IMR-90 (cell line): ENCODE measurements around the gene MYH6. TPM values are rescaled to one million over a fixed set of nuclear protein-coding genes. Genes with fewer than 3 reads are reported as not detected.

Experiments
- ATAC-seq: fragments of 200-7000 bp; cut with Tn5 transposase; 2 replicates; pipeline ENCODE4 v1.9.1; 2020; ENCODE audit warnings: low read depth, mild to moderate bottlenecking, moderate library complexity
- BruUV-seq: library from RNA; stranded (reverse); fragments of 400-500 nt; replicated peaks from 2 replicates; lab custom pipeline; 2021; lab: Mats Ljungman, UMichigan
- CTCF ChIA-PET: fragments of 300-600 bp; formaldehyde crosslinking; extraction: SDS; loops from one replicate; lab custom pipeline; 2021; ENCODE audit warnings: antibody characterized with exemption; lab: Yijun Ruan, JAX
- POLR2A ChIA-PET: fragments of 300-600 bp; sonication (Branson Sonifier 250); formaldehyde crosslinking; loops from one replicate; lab custom pipeline; 2022; ENCODE audit warnings: antibody characterized with exemption; ENCODE audit not compliant: unreplicated experiment; lab: Charles Lee
- DNase-seq: peaks from one replicate; pipeline ENCODE4 v3.0.0; 2013
- H2AFZ ChIP-seq: replicated peaks from 2 replicates; pipeline ENCODE3; 2013; ENCODE audit warnings: low read length, mild to moderate bottlenecking; ENCODE audit not compliant: poor library complexity
- H2AK5ac ChIP-seq: 2 replicates; pipeline ENCODE4 v1.6.1; 2013; ENCODE audit warnings: low read depth, low read length, inconsistent platforms
- H2AK9ac ChIP-seq: replicated peaks from 2 replicates; pipeline ENCODE3; 2013; ENCODE audit warnings: mild to moderate bottlenecking, low read depth, low read length, moderate library complexity; ENCODE audit not compliant: poor library complexity
- H2BK120ac ChIP-seq: 2 replicates; pipeline ENCODE4 v1.6.1; 2013; ENCODE audit warnings: low read depth, low read length, inconsistent platforms
- H2BK15ac ChIP-seq: 3 replicates; pipeline ENCODE4 v1.6.1; 2013; ENCODE audit warnings: low read depth, low read length, inconsistent platforms
- H2BK20ac ChIP-seq: 2 replicates; pipeline ENCODE4 v1.6.1; 2013; ENCODE audit warnings: low read depth, mild to moderate bottlenecking, inconsistent platforms, low read length, moderate library complexity
- H2BK5ac ChIP-seq: 2 replicates; pipeline ENCODE4 v1.6.1; 2013; ENCODE audit warnings: mild to moderate bottlenecking, low read depth, low read length, inconsistent platforms; ENCODE audit not compliant: poor library complexity, severe bottlenecking
- H3K14ac ChIP-seq: replicated peaks from 2 replicates; pipeline ENCODE4 v1.6.1; 2013; ENCODE audit warnings: low read depth, low read length, inconsistent platforms
- H3K18ac ChIP-seq: 2 replicates; pipeline ENCODE4 v1.6.1; 2013; ENCODE audit warnings: low read depth, low read length, control low read depth
- H3K23ac ChIP-seq: 2 replicates; pipeline ENCODE4 v1.6.1; 2013; ENCODE audit warnings: low read depth, low read length, inconsistent platforms
- H3K27ac ChIP-seq: 2 replicates; pipeline ENCODE4 v1.5.1; 2013; ENCODE audit warnings: mild to moderate bottlenecking, control low read depth, low read length; ENCODE audit not compliant: insufficient read depth
- H3K27me3 ChIP-seq: 2 replicates; pipeline ENCODE4 v1.6.1; 2013; ENCODE audit warnings: low read length; ENCODE audit not compliant: control insufficient read depth, insufficient read depth
- H3K36me3 ChIP-seq: 2 replicates; pipeline ENCODE4 v1.6.1; 2013; ENCODE audit warnings: low read length, mixed read lengths; ENCODE audit not compliant: control insufficient read depth, insufficient read depth
- H3K4ac ChIP-seq: 2 replicates; pipeline ENCODE4 v1.6.1; 2013; ENCODE audit warnings: low read depth, low read length, inconsistent platforms
- H3K4me1 ChIP-seq: 2 replicates; pipeline ENCODE4 v1.6.1; 2013; ENCODE audit warnings: low read length, mixed read lengths; ENCODE audit not compliant: control insufficient read depth, insufficient read depth
- H3K4me2 ChIP-seq: 2 replicates; pipeline ENCODE4 v1.6.1; 2013; ENCODE audit warnings: low read depth, mild to moderate bottlenecking, control low read depth, low read length, moderate library complexity
- H3K4me3 ChIP-seq: 2 replicates; pipeline ENCODE4 v1.5.1; 2013; ENCODE audit warnings: low read depth, mild to moderate bottlenecking, control low read depth, low read length, moderate library complexity; ENCODE audit not compliant: insufficient read depth
- H3K56ac ChIP-seq: 2 replicates; pipeline ENCODE4 v1.6.1; 2013; ENCODE audit warnings: low read length, inconsistent platforms; ENCODE audit not compliant: insufficient read depth; ENCODE audit errors: extremely low read depth
- H3K79me1 ChIP-seq, 2 experiments: 2 replicates each; pipeline ENCODE4 v1.6.1; 2013; ENCODE audit warnings: low read length in 2 of 2, inconsistent platforms in 1 of 2, low read depth in 1 of 2
- H3K9ac ChIP-seq: 2 replicates; pipeline ENCODE4 v1.6.1; 2013; ENCODE audit warnings: low read depth, low read length, control low read depth
- H3K9me1 ChIP-seq: 2 replicates; pipeline ENCODE4 v1.6.1; 2013; ENCODE audit warnings: low read length, inconsistent platforms; ENCODE audit not compliant: insufficient read depth
- H3K9me3 ChIP-seq: 2 replicates; pipeline ENCODE4 v1.6.1; 2013; ENCODE audit warnings: low read length; ENCODE audit not compliant: control insufficient read depth, insufficient read depth
- H4K20me1 ChIP-seq: 2 replicates; pipeline ENCODE4 v1.6.1; 2013; ENCODE audit warnings: low read length, inconsistent platforms; ENCODE audit not compliant: insufficient read depth
- H4K5ac ChIP-seq: 2 replicates; pipeline ENCODE4 v1.6.1; 2013; ENCODE audit warnings: mild to moderate bottlenecking, low read depth, low read length, control low read depth
- H4K8ac ChIP-seq, 2 experiments: 2 replicates each; pipeline ENCODE4 v1.6.1; 2013; ENCODE audit warnings: low read depth in 2 of 2, low read length in 2 of 2, control low read depth in 1 of 2, inconsistent platforms in 1 of 2
- H4K91ac ChIP-seq: 2 replicates; pipeline ENCODE4 v1.6.1; 2013; ENCODE audit warnings: low read depth, low read length, inconsistent platforms; ENCODE audit not compliant: insufficient read depth
- BHLHE40 ChIP-seq: fragments of 150-350 bp; IDR thresholded peaks from 2 replicates; pipeline ENCODE4 v1.6.1; 2016; ENCODE audit warnings: mild to moderate bottlenecking, low read depth, low read length
- CEBPB ChIP-seq: IDR thresholded peaks from 2 replicates; pipeline ENCODE4 v1.6.1; 2012; ENCODE audit warnings: low read depth, low read length, improper control_type of control experiment
- CHD1 ChIP-seq: IDR thresholded peaks from 2 replicates; pipeline ENCODE4 v1.6.1; 2012; ENCODE audit warnings: low read depth, low read length, improper control_type of control experiment
- ELK1 ChIP-seq: fragments of 150-350 bp; IDR thresholded peaks from 2 replicates; pipeline ENCODE4 v1.6.1; 2016; ENCODE audit warnings: low read depth, mild to moderate bottlenecking, low read length, moderate library complexity, borderline replicate concordance
- FOS ChIP-seq: fragments of 150-350 bp; IDR thresholded peaks from 2 replicates; pipeline ENCODE4 v1.6.1; 2016; ENCODE audit warnings: low read depth, low read length
- MAZ ChIP-seq: IDR thresholded peaks from 2 replicates; pipeline ENCODE4 v1.6.1; 2012; ENCODE audit warnings: low read depth, mild to moderate bottlenecking, low read length, improper control_type of control experiment, moderate library complexity, borderline replicate concordance
- MXI1 ChIP-seq: IDR thresholded peaks from 2 replicates; pipeline ENCODE4 v1.6.1; 2012; ENCODE audit warnings: low read depth, mild to moderate bottlenecking, low read length, moderate library complexity, borderline replicate concordance
- NFE2L2 ChIP-seq: fragments of 150-350 bp; IDR thresholded peaks from 2 replicates; pipeline ENCODE4 v1.6.1; 2016; ENCODE audit warnings: low read depth, mild to moderate bottlenecking, low read length
- POLR2A ChIP-seq: IDR thresholded peaks from 2 replicates; pipeline ENCODE4 v1.6.1; 2012; ENCODE audit warnings: mild to moderate bottlenecking, low read depth, low read length
- RAD21 ChIP-seq: IDR thresholded peaks from 2 replicates; pipeline ENCODE4 v1.6.1; 2012; ENCODE audit warnings: low read length, improper control_type of control experiment
- RCOR1 ChIP-seq: IDR thresholded peaks from 2 replicates; pipeline ENCODE4 v1.6.1; 2012; ENCODE audit warnings: mild to moderate bottlenecking, low read length, improper control_type of control experiment; ENCODE audit not compliant: insufficient replicate concordance
- RFX5 ChIP-seq: IDR thresholded peaks from 2 replicates; pipeline ENCODE4 v1.8.0; 2012; ENCODE audit warnings: low read depth, mild to moderate bottlenecking, low read length, moderate library complexity
- SMC3 ChIP-seq: fragments of 150-350 bp; IDR thresholded peaks from 2 replicates; pipeline ENCODE4 v1.6.1; 2016; ENCODE audit warnings: low read depth, mild to moderate bottlenecking, antibody characterized with exemption, low read length, moderate library complexity
- USF2 ChIP-seq: fragments of 150-350 bp; IDR thresholded peaks from 2 replicates; pipeline ENCODE4 v1.6.1; 2017; ENCODE audit warnings: mild to moderate bottlenecking, antibody characterized with exemption, low read length, low read depth
- WGBS, 2 experiments: methylation state at CpG; one replicate each; pipeline versions ENCODE4 v1.1.5 to v1.1.7; 2013; ENCODE audit warnings: missing lambda C conversion rate in 2 of 2; ENCODE audit not compliant: insufficient read length in 1 of 2; ENCODE audit errors: extremely low coverage in 2 of 2; 5-methylcytosine and 5-hydroxymethylcytosine counted together
- dilution Hi-C: fragments of 300-500 bp; cut with HindIII; formaldehyde crosslinking; loops from one replicate; pipeline ENCODE4 v1.14.3; 2018; ENCODE audit warnings: low sequenced_read_pairs; ENCODE audit not compliant: unreplicated experiment
- in situ Hi-C: fragments of 300-500 bp; cut with MboI; formaldehyde crosslinking; loops from 3 replicates; pipeline ENCODE4 v1.14.3; 2019; ENCODE audit warnings: low sequenced_read_pairs, inconsistent platforms, mixed read lengths
- intact Hi-C: fragments of 100-400 bp; cut with micrococcal nuclease; formaldehyde crosslinking; loops from 2 replicates; pipeline ENCODE4 v1.10.0; 2022
- polyA plus RNA-seq, 3 experiments: library from polyadenylated mRNA; depleted of rRNA; stranded (reverse); fragments of >200 nt; gene quantifications; 2 replicates each; pipeline ENCODE4 v1.2.3, GENCODE V29; 2012; ENCODE audit warnings: low replicate concordance in 1 of 3
- total RNA-seq: library from RNA; depleted of rRNA; stranded (reverse); fragments of >200 nt; gene quantifications from 2 replicates; pipeline ENCODE4 v1.2.3, GENCODE V29; 2012

Gene MYH6
- total and polyA plus RNA-seq, 2 of the 4 experiments (the other 2 are of a cell fraction): not detected

GRCh38 chr14:23447361-23448350 is 39.6 kb upstream of the MYH6 start (continued):
- no peak for TF ChIP-seq FOS

DNA sequence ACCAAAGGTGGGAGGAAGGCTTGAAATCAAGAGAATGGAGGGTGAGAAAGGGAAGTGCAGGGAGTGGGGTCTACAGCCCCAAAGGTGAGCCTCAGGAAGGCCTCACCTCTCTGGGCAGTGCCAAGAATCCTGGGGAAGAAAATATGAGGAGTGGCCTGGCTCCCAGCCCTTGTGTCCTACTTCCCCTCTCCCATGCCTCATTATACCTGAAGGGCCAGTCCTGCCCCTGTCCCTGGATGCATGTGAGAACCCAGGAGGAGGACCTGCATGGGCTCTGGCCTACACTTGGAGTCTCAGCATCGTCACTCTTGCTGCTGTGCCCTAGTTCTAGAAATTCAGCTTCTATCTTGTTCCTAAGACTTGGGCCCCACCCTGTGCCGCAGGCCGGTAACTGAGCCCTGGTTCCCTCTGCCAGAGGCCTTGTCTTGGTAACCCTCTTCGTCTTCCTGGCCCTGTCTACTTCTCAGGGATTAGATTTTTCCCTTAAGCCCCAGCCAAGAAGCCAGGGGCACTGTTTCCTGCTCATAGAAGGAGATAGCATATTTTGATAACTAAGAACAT is 38.3 kb upstream of the MYH6 start:
- Histone ChIP-seq H2BK5ac (no peak overlapping the region), H3K36me3 (no peaks in the 10 kb centered on the region), H3K79me1 (no peaks in the 10 kb centered on the region), H3K9me1 (no peaks in the 10 kb centered on the region), H4K8ac (no peak overlapping the region), H2AFZ (no peak overlapping the region), H3K14ac (no peak overlapping the region), H2BK15ac (no peak overlapping the region), H3K27me3 (peaks cover 14% of the 10 kb centered on the region), H3K18ac (no peak overlapping the region), H3K4me1 (no peaks in the 10 kb centered on the region), H3K23ac (no peak overlapping the region), H2AK9ac (no peak overlapping the region), H3K9me3 (no peaks in the 10 kb centered on the region), H3K4me2 (no peak overlapping the region), H4K91ac (no peak overlapping the region), H3K56ac (no peak overlapping the region), H3K9ac (no peak overlapping the region), H3K4ac (no peak overlapping the region), H2BK20ac (no peak overlapping the region), H3K4me3 (no peak overlapping the region), H2BK120ac (no peak overlapping the region), H4K20me1 (no peaks in the 10 kb centered on the region), H2AK5ac (no peak overlapping the region), H3K27ac (no peak overlapping the region), H4K5ac (no peak overlapping the region)
- ATAC-seq (no peak), DNase-seq (no peak)
- intact Hi-C loops (no loop called here), dilution Hi-C loops (no loop called here), in situ Hi-C loops (no loop called here)
- ChIA-PET POLR2A (no interaction called here), CTCF (no interaction called here)
- BruUV-seq: no TSS peak
- 38% methylated on average over 3 of the region's 4 CpGs; no CpG with 5 or more reads in 1 of the 2 experiments for WGBS, 2 experiments
- TF ChIP-seq RFX5: no peak
- TF ChIP-seq CHD1: no peak
- no peak for TF ChIP-seq CEBPB
- no peak for TF ChIP-seq USF2
- TF ChIP-seq MXI1: no peak
- TF ChIP-seq ELK1: no peak
- no peak for TF ChIP-seq RAD21
- TF ChIP-seq SMC3: no peak
- no peak for TF ChIP-seq NFE2L2
- no peak for TF ChIP-seq RCOR1
- no peak for TF ChIP-seq POLR2A
- no peak for TF ChIP-seq BHLHE40
- no peak for TF ChIP-seq FOS
- no peak for TF ChIP-seq MAZ
